HCT116 (cell line): ENCODE data around the gene TNFAIP2.

Experiments used
- CTCF ChIP-seq, 3 experiments: fragments of 200-600 bp in 1 of 3; sonication (generic) in 1 of 3; IDR thresholded peaks in 2 of 3; conservative IDR thresholded peaks in 1 of 3; 2 replicates each; pipeline ENCODE4 v1.5.1; 2012 to 2017; ENCODE audit warnings: low read depth in 2 of 3, low read length in 2 of 3, antibody characterized with exemption in 1 of 3, borderline replicate concordance in 1 of 3, control low read depth in 1 of 3, mild to moderate bottlenecking in 1 of 3, mixed read lengths in 1 of 3, mixed run types in 1 of 3, moderate library complexity in 1 of 3; ENCODE audit not compliant: insufficient read depth in 1 of 3
- EGR1 ChIP-seq: IDR thresholded peaks from 2 replicates; pipeline ENCODE4 v1.6.1; 2012; ENCODE audit warnings: low read depth
- EZH2 ChIP-seq: fragments of 200-600 bp; sonication (generic); IDR thresholded peaks from 2 replicates; pipeline ENCODE4 v1.6.1; 2017; ENCODE audit warnings: antibody characterized with exemption, mixed run types
- EZH2phosphoT487 ChIP-seq: fragments of 200-600 bp; IDR thresholded peaks from 2 replicates; pipeline ENCODE4 v1.6.1; 2018; ENCODE audit warnings: antibody characterized with exemption, borderline replicate concordance
- FOSL1 ChIP-seq: IDR thresholded peaks from 2 replicates; pipeline ENCODE4 v1.6.1; 2012; ENCODE audit warnings: low read depth
- POLR2A ChIP-seq: IDR thresholded peaks from 2 replicates; pipeline ENCODE4 v1.7.0; 2011; ENCODE audit warnings: borderline replicate concordance; ENCODE audit not compliant: insufficient read depth, insufficient read length; ENCODE audit errors: extremely low read depth

GRCh38 chr14:103160321-103161053, 37.2 kb downstream of the TNFAIP2 start:
- TF ChIP-seq CTCF (IDR thresholded peaks at IDR 0.05 in 2 of 3, conservative IDR thresholded peaks at IDR 0.05 in 1 of 3; ENCODE audit: borderline replicate concordance in 1 of 3, insufficient read depth in 1 of 3, low read depth in 2 of 3, low read length in 2 of 3) (no peak), EGR1 (no peak), EZH2 (no peak), EZH2phosphoT487 (no peak), POLR2A (no peak), FOSL1 (no peak)
